ENCODE data around the gene ARHGAP44.

- TF ChIP-seq CTCF (IDR thresholded peaks at IDR 0.05) (no peak), POLR2A (IDR thresholded peaks at IDR 0.05) (no peak), POLR2AphosphoS5 (IDR thresholded peaks at IDR 0.05) (no peak)
Measured at GRCh38 chr17:12917399-12917798, 128.1 kb downstream of the ARHGAP44 start.
